HG03066 (cell line): ENCODE results near the gene KIF3C.
"Not testable (repeated sequence)": the region's sequence is repeated elsewhere in the genome, so short reads cannot be mapped to it uniquely, and the experiment has no call there.

Experiments used
- ATAC-seq: cut with Tn5 transposase; IDR thresholded peaks from one replicate; pipeline ENCODE4 v1.9.1; 2021; ENCODE audit warnings: low read depth; ENCODE audit not compliant: unreplicated experiment

KIF3C gene

GRCh38 chr2:25982273-25982967 lies at the start of gene KIF3C:
Gene KIF3C, minus strand, starts transcription at chr2:25982497. Its CDS starts 580 bp downstream, at chr2:25981917.
- ATAC-seq = peak; percentile 68

- ATAC-seq = not testable (repeated sequence)
Observed at GRCh38 chr2:26028083-26028482, 45.8 kb upstream of the KIF3C start.

GRCh38 chr2:26025509-26025908 lies 43.2 kb upstream of the KIF3C start:
- ATAC-seq = no peak

- no peak for ATAC-seq
Observed at GRCh38 chr2:26024260-26024659, 42.0 kb upstream of the KIF3C start.

GRCh38 chr2:26020231-26020640 lies 37.9 kb upstream of the KIF3C start:
- ATAC-seq = no peak

GRCh38 chr2:26018184-26019055 lies 36.1 kb upstream of the KIF3C start:
- ATAC-seq = no peak

- ATAC-seq = no peak
Observed at GRCh38 chr2:26017464-26018183, 35.3 kb upstream of the KIF3C start.

- not testable (repeated sequence) for ATAC-seq
Observed at GRCh38 chr2:26016706-26017045, 34.4 kb upstream of the KIF3C start.

- ATAC-seq = no peak
Observed at GRCh38 chr2:26016012-26016705, 33.9 kb upstream of the KIF3C start.

GRCh38 chr2:26013668-26014067 lies 31.4 kb upstream of the KIF3C start:
- no peak for ATAC-seq

- no peak for ATAC-seq
Observed at GRCh38 chr2:26011990-26012856, 29.9 kb upstream of the KIF3C start.

- ATAC-seq = no peak
Observed at GRCh38 chr2:26011609-26011989, 29.3 kb upstream of the KIF3C start.

- no peak for ATAC-seq
Observed at GRCh38 chr2:26010943-26011342, 28.6 kb upstream of the KIF3C start.

GRCh38 chr2:26009567-26009963 lies 27.3 kb upstream of the KIF3C start:
- no peak for ATAC-seq

GRCh38 chr2:26008851-26009566 lies 26.7 kb upstream of the KIF3C start:
- no peak for ATAC-seq

GRCh38 chr2:26008095-26008494 lies 25.8 kb upstream of the KIF3C start:
- no peak for ATAC-seq

GRCh38 chr2:26002632-26003310 lies 20.5 kb upstream of the KIF3C start:
- ATAC-seq = no peak

GRCh38 chr2:26001743-26002351 lies 19.6 kb upstream of the KIF3C start:
- ATAC-seq = no peak
